KMS-11 (cell line): ENCODE measurements around the gene CPED1.

Experiments used
- H2AFZ ChIP-seq: fragments of 200-600 bp; sonication (generic); 2 replicates; pipeline ENCODE4 v1.6.1; 2016; ENCODE audit warnings: antibody characterized with exemption, mixed run types, low read depth
- H3K27ac ChIP-seq: fragments of 200-600 bp; sonication (generic); 2 replicates; pipeline ENCODE4 v1.6.1; 2016; ENCODE audit warnings: mild to moderate bottlenecking, mixed run types
- H3K27me3 ChIP-seq: fragments of 200-600 bp; sonication (generic); 2 replicates; pipeline ENCODE4 v1.6.1; 2017; ENCODE audit warnings: mild to moderate bottlenecking, low read depth, mixed run types, moderate library complexity; ENCODE audit not compliant: insufficient read depth
- H3K36me3 ChIP-seq: fragments of 200-600 bp; sonication (generic); 2 replicates; pipeline ENCODE4 v1.6.1; 2017; ENCODE audit warnings: mild to moderate bottlenecking, mixed run types; ENCODE audit not compliant: insufficient read depth
- H3K4me1 ChIP-seq: fragments of 200-600 bp; sonication (generic); 2 replicates; pipeline ENCODE4 v1.6.1; 2016; ENCODE audit warnings: mild to moderate bottlenecking, low read depth, mixed run types; ENCODE audit not compliant: poor library complexity, severe bottlenecking
- H3K4me2 ChIP-seq: fragments of 200-600 bp; sonication (generic); 2 replicates; pipeline ENCODE4 v1.7.0; 2016; ENCODE audit warnings: mild to moderate bottlenecking, mixed run types
- H3K4me3 ChIP-seq: fragments of 200-600 bp; sonication (generic); IDR thresholded peaks from 2 replicates; pipeline ENCODE4 v1.6.1; 2017; ENCODE audit warnings: low read depth, low read length, mixed read lengths; ENCODE audit not compliant: insufficient read depth
- H3K79me2 ChIP-seq: fragments of 200-600 bp; sonication (generic); 2 replicates; pipeline ENCODE4 v1.6.1; 2016; ENCODE audit warnings: low read depth, mixed run types; ENCODE audit not compliant: insufficient read depth
- H3K9ac ChIP-seq: fragments of 200-600 bp; sonication (generic); 2 replicates; pipeline ENCODE4 v1.6.1; 2016; ENCODE audit warnings: mild to moderate bottlenecking, mixed run types
- H4K20me1 ChIP-seq: fragments of 200-600 bp; sonication (generic); 2 replicates; pipeline ENCODE4 v1.6.1; 2016; ENCODE audit warnings: mild to moderate bottlenecking, mixed run types; ENCODE audit not compliant: insufficient read depth
- CTCF ChIP-seq: fragments of 200-600 bp; sonication (generic); conservative IDR thresholded peaks from 2 replicates; pipeline ENCODE4 v1.6.1; 2017; ENCODE audit warnings: low read depth, mild to moderate bottlenecking, antibody characterized with exemption, low read length, moderate library complexity, mixed read lengths

Gene CPED1

GRCh38 chr7:121153995-121154394, 165.5 kb downstream of the CPED1 start:
- TF ChIP-seq CTCF, result no peak
- no peak overlapping the region for H2AFZ ChIP-seq
- H3K27me3 ChIP-seq, result no peaks in the 10 kb centered on the region
- H3K4me1 ChIP-seq, result no peaks in the 10 kb centered on the region
- H4K20me1 ChIP-seq, result no peaks in the 10 kb centered on the region
- H3K4me2 ChIP-seq, result no peak overlapping the region
- H3K27ac ChIP-seq, result no peak overlapping the region
- no peaks in the 10 kb centered on the region for H3K36me3 ChIP-seq
- no peaks in the 10 kb centered on the region for H3K79me2 ChIP-seq
- H3K9ac ChIP-seq, result no peak overlapping the region
- H3K4me3 ChIP-seq, result no peak overlapping the region

DNA sequence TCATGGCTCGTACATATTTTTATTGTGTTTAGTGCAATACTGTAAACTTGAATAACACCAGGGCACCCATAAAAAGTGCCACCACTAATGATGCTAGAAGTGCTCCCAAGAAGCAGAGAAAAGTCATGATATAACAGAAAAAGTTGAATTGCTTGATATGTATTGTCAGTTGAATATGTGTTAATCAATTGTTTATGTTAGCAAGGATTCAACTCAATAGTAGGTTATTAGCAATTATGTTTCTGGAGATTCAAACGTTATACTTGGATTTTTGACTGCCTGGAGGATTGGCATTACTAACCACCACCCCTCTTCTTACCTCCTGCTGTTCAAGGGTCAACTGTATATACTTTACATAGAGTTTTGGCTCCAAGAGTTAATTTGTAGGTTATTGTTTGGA, 168.3 kb downstream of the CPED1 start:
- H3K9ac ChIP-seq, result no peak overlapping the region
- no peak for TF ChIP-seq CTCF
- H4K20me1 ChIP-seq, result no peaks in the 10 kb centered on the region
- no peak overlapping the region for H3K4me3 ChIP-seq
- no peaks in the 10 kb centered on the region for H3K4me1 ChIP-seq
- no peak overlapping the region for H3K4me2 ChIP-seq
- no peaks in the 10 kb centered on the region for H3K79me2 ChIP-seq
- no peak overlapping the region for H2AFZ ChIP-seq
- no peaks in the 10 kb centered on the region for H3K36me3 ChIP-seq
- H3K27ac ChIP-seq, result no peak overlapping the region
- H3K27me3 ChIP-seq, result no peaks in the 10 kb centered on the region

- no peaks in the 10 kb centered on the region for H3K4me1 ChIP-seq
- no peaks in the 10 kb centered on the region for H4K20me1 ChIP-seq
- H3K79me2 ChIP-seq, result no peaks in the 10 kb centered on the region
- TF ChIP-seq CTCF, result no peak
- H3K4me3 ChIP-seq, result no peak overlapping the region
- H3K36me3 ChIP-seq, result no peaks in the 10 kb centered on the region
- H3K4me2 ChIP-seq, result no peak overlapping the region
- H2AFZ ChIP-seq, result no peak overlapping the region
- no peak overlapping the region for H3K27ac ChIP-seq
- H3K9ac ChIP-seq, result no peak overlapping the region
- H3K27me3 ChIP-seq, result no peaks in the 10 kb centered on the region
Measured at GRCh38 chr7:121157341-121157751, 168.8 kb downstream of the CPED1 start.

GRCh38 chr7:121157885-121158590, 169.5 kb downstream of the CPED1 start:
- Histone ChIP-seq H3K27ac (no peak overlapping the region), H3K79me2 (no peaks in the 10 kb centered on the region)

More at GRCh38 chr7:121157885-121158590, 169.5 kb downstream of the CPED1 start:
- Histone ChIP-seq H3K36me3 (no peaks in the 10 kb centered on the region), H2AFZ (no peak overlapping the region), H4K20me1 (no peaks in the 10 kb centered on the region), H3K4me3 (no peak overlapping the region), H3K27me3 (no peaks in the 10 kb centered on the region), H3K4me1 (no peaks in the 10 kb centered on the region), H3K4me2 (no peak overlapping the region), H3K9ac (no peak overlapping the region)
- TF ChIP-seq CTCF, result no peak
